ENCODE results near the gene MIDN. TPM values are rescaled to one million over a fixed set of nuclear protein-coding genes. Genes with fewer than 3 reads are reported as not detected.

Gene MIDN
- total RNA-seq, 2 donors from 2014 or later, result 36.3 to 43.5 TPM

- H3K27me3 ChIP-seq, result no peaks in the 10 kb centered on the region
- no peak overlapping the region for H3K27ac ChIP-seq
- TF ChIP-seq POLR2A (IDR thresholded peaks at IDR 0.05) (no peak), CTCF (IDR thresholded peaks at IDR 0.05) (no peak)
- intact Hi-C loops (cut with DNase I), result no loop called here
- H3K9me3 ChIP-seq, result no peaks in the 10 kb centered on the region
- DNase-seq (no peak), ATAC-seq (no peak)
- no peak overlapping the region for H3K4me3 ChIP-seq
- 94 to 100% methylated on average over 4 to 48 of the region's 50 CpGs for WGBS, 2 donors
- peaks cover 5 to 7% of the 10 kb centered on the region in 2 donors for H3K36me3 ChIP-seq (replicated peaks in 1 of 2; ENCODE audit: insufficient read depth in 1 of 2, low read depth in 2 of 2)
- H3K4me1 ChIP-seq, result peaks cover 4% of the 10 kb centered on the region
Measured at GRCh38 chr19:1226522-1227303, 21.7 kb upstream of the MIDN start.

- no peak for DNase-seq
- Histone ChIP-seq H3K36me3 (replicated peaks in 1 of 2; ENCODE audit: insufficient read depth in 1 of 2, low read depth in 2 of 2) (peaks cover 5 to 7% of the 10 kb centered on the region in 2 donors), H3K27me3 (no peaks in the 10 kb centered on the region), H3K27ac (no peak overlapping the region), H3K9me3 (no peaks in the 10 kb centered on the region), H3K4me3 (no peak overlapping the region), H3K4me1 (peaks cover 5% of the 10 kb centered on the region)
- intact Hi-C loops (cut with DNase I), result no loop called here
- 92 to 94% methylated on average over 44 to 53 of the region's 56 CpGs for WGBS, 2 donors
- TF ChIP-seq POLR2A (IDR thresholded peaks at IDR 0.05), result no peak
- ATAC-seq, result no peak
Measured at GRCh38 chr19:1227304-1228054, 20.9 kb upstream of the MIDN start.

GRCh38 chr19:1228161-1228957, 20.0 kb upstream of the MIDN start:
- H3K27me3 ChIP-seq, result no peaks in the 10 kb centered on the region
- DNase-seq (no peak), ATAC-seq (no peak)
- H3K27ac ChIP-seq, result no peak overlapping the region
- 95% methylated on average over 74 to 82 of the region's 100 CpGs for WGBS, 2 donors
- H3K4me3 ChIP-seq, result no peak overlapping the region
- no peaks in the 10 kb centered on the region for H3K9me3 ChIP-seq
- TF ChIP-seq POLR2A (IDR thresholded peaks at IDR 0.05), result no peak
- no peak for TF ChIP-seq CTCF (IDR thresholded peaks at IDR 0.05)
- intact Hi-C loops (cut with DNase I), result no loop called here
- H3K4me1 ChIP-seq, result peaks cover 14% of the 10 kb centered on the region
- peaks cover 5% of the 10 kb centered on the region in 2 donors for H3K36me3 ChIP-seq (replicated peaks in 1 of 2; ENCODE audit: insufficient read depth in 1 of 2, low read depth in 2 of 2)

- TF ChIP-seq POLR2A (IDR thresholded peaks at IDR 0.05), result no peak
- TF ChIP-seq CTCF (IDR thresholded peaks at IDR 0.05), result no peak
- H3K27me3 ChIP-seq, result no peaks in the 10 kb centered on the region
- no peak overlapping the region for H3K27ac ChIP-seq
- peaks cover 23% of the 10 kb centered on the region for H3K4me1 ChIP-seq
- peaks cover 5% of the 10 kb centered on the region in 2 donors for H3K36me3 ChIP-seq (replicated peaks in 1 of 2; ENCODE audit: insufficient read depth in 1 of 2, low read depth in 2 of 2)
- intact Hi-C loops (cut with DNase I), result no loop called here
- DNase-seq (no peak), ATAC-seq (no peak)
- no peaks in the 10 kb centered on the region for H3K9me3 ChIP-seq
- 94 to 96% methylated on average over 138 to 154 of the region's 158 CpGs for WGBS, 2 donors
- no peak overlapping the region for H3K4me3 ChIP-seq
Measured at GRCh38 chr19:1229056-1229923, 19.1 kb upstream of the MIDN start.

Measured in body of pancreas (tissue), 4 donors.